Vagina (tissue), 2 donors: ENCODE results near the gene FSTL5. TPM values are rescaled to one million over a fixed set of nuclear protein-coding genes. Genes with fewer than 3 reads are reported as not detected.

ENCODE experiments used
- DNase-seq, 2 donors: peaks; one replicate each; pipeline ENCODE4 v3.0.0-alpha.2; 2017; ENCODE audit errors: extremely low spot score in 2 of 2
- H3K27ac ChIP-seq: fragments of 200-600 bp; sonication (generic); one replicate; pipeline ENCODE4 v1.5.1; 2019
- H3K27me3 ChIP-seq: fragments of 200-600 bp; sonication (generic); one replicate; pipeline ENCODE4 v1.5.1; 2019
- H3K36me3 ChIP-seq, 2 donors: fragments of 200-600 bp; sonication (generic); one replicate each; pipeline ENCODE4 v1.5.1; 2017 to 2019
- H3K4me1 ChIP-seq: fragments of 200-600 bp; sonication (generic); one replicate; pipeline ENCODE4 v1.5.1; 2019
- H3K4me3 ChIP-seq, 2 donors: fragments of 200-600 bp; sonication (generic); 1 replicate in 1 of 2; 2 replicates in 1 of 2; pipeline ENCODE4 v1.5.1; 2016 to 2019
- H3K9me3 ChIP-seq: fragments of 200-600 bp; sonication (generic); one replicate; pipeline ENCODE4 v1.5.1; 2019
- CTCF ChIP-seq, 3 experiments: fragments of 450-650 bp in 2 of 3; fragments of 200-600 bp in 1 of 3; sonication (generic) in 1 of 3; IDR thresholded peaks; one replicate each; pipeline ENCODE4 v1.5.1; 2017 to 2019; ENCODE audit warnings: antibody characterized with exemption in 3 of 3, mild to moderate bottlenecking in 2 of 3, moderate library complexity in 2 of 3
- POLR2A ChIP-seq, 2 donors: fragments of 450-650 bp; IDR thresholded peaks; one replicate each; pipeline ENCODE4 v1.6.1; 2017; ENCODE audit warnings: antibody characterized with exemption in 2 of 2, mild to moderate bottlenecking in 2 of 2, moderate library complexity in 2 of 2
- POLR2AphosphoS5 ChIP-seq, 2 donors: sonication (generic); formaldehyde crosslinking; IDR thresholded peaks; one replicate each; pipeline ENCODE4 v1.9.0; 2017; ENCODE audit warnings: antibody characterized with exemption in 2 of 2, mild to moderate bottlenecking in 2 of 2, low read depth in 1 of 2; ENCODE audit not compliant: insufficient read depth in 1 of 2
- intact Hi-C: fragments of 100-400 bp; cut with DNase I; formaldehyde crosslinking; loops from one replicate; pipeline ENCODE4 v1.15.1; 2023
- total RNA-seq: library from RNA; depleted of rRNA; stranded (reverse); fragments of >200 nt; gene quantifications from one replicate; pipeline ENCODE4 v1.2.3, GENCODE V29; 2016

The FSTL5 gene
- total RNA-seq, 1 donor from 2014 or later, result 0.74 TPM

DNA sequence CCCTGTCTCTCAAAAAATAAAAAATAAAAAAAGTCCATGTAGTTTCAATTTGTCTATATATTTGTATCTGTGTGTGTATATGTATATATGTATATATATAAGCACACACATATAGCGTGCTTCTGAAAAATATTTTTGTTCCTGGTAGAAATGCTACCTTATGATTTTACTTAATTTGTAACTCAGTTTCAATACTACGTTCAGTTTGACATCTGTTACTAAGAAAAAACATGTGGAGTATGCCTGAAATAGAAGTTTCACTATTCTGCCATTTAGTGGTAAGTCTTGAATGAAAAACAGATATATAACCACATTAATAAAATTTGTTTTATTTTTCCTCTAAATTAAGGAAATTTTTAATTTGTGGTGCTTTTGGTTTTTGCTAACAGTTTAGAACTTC is 14.2 kb downstream of the FSTL5 start:
- no peak overlapping the region for H3K27ac ChIP-seq
- intact Hi-C loops, result no loop called here
- H3K36me3 ChIP-seq, result no peaks in the 10 kb centered on the region
- no peaks in the 10 kb centered on the region for H3K4me1 ChIP-seq
- TF ChIP-seq POLR2AphosphoS5 (IDR thresholded peaks at IDR 0.05; ENCODE audit: insufficient read depth in 1 of 2, low read depth in 1 of 2) (no peak), CTCF (IDR thresholded peaks at IDR 0.05) (no peak), POLR2A (IDR thresholded peaks at IDR 0.05) (no peak)
- no peak overlapping the region for H3K4me3 ChIP-seq
- no peaks in the 10 kb centered on the region for H3K27me3 ChIP-seq
- no peak for DNase-seq
- H3K9me3 ChIP-seq, result no peaks in the 10 kb centered on the region

DNA sequence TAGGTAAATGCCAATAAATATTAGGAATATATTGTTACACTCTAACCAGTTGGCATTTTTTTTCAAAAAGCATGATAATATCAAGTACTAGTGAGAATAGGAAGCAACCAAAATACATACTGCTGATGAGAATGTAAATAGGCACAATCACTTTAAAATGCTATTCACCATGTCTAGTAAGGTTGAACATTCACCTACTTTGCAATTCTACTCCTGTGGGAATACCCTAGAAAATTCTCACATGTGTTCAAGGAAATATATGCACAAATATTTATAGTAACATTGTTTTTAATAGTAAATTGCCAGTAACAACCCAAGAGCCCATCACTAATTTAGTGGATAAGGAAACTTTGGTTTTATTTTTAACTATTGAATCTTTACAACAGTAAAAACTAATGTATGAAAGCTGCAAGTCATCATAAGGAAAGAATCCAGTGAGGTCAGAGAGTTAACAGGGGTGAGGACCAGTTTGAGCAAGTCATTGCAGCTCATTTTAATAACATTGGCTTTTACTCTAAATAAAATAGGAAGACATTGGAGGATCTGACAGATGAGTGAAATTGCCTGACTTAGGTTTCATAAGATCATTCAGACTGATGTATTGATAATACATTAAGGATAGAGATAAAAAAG is 23.6 kb downstream of the FSTL5 start:
- Histone ChIP-seq H3K27me3 (no peaks in the 10 kb centered on the region), H3K27ac (no peak overlapping the region), H3K36me3 (no peaks in the 10 kb centered on the region), H3K4me1 (no peaks in the 10 kb centered on the region), H3K9me3 (no peaks in the 10 kb centered on the region), H3K4me3 (no peak overlapping the region)
- no peak for TF ChIP-seq POLR2A (IDR thresholded peaks at IDR 0.05)
- TF ChIP-seq CTCF (IDR thresholded peaks at IDR 0.05), result no peak
- TF ChIP-seq POLR2AphosphoS5 (IDR thresholded peaks at IDR 0.05; ENCODE audit: insufficient read depth in 1 of 2, low read depth in 1 of 2), result no peak
- DNase-seq, result no peak
- intact Hi-C loops, result no loop called here

DNA sequence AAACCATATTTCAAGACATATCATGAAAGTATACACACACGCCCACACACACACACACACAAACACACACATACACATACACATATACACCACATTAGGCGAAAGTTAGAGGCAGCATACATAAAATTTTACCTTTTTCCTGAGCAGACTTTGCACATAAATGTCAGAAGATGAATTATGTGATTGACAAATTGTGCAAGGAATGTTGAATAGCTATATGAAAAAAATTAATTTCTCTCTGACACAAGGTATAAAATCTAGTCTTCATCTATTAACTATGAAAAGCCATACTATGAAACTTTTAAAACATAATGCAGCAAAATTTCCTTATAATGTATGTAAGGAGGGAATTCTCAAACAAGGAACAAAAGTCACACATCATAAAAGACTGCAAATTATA is 24.4 kb downstream of the FSTL5 start:
- TF ChIP-seq POLR2AphosphoS5 (IDR thresholded peaks at IDR 0.05; ENCODE audit: insufficient read depth in 1 of 2, low read depth in 1 of 2) (no peak), POLR2A (IDR thresholded peaks at IDR 0.05) (no peak), CTCF (IDR thresholded peaks at IDR 0.05) (no peak)
- DNase-seq, result no peak
- no peak overlapping the region for H3K4me3 ChIP-seq
- no peaks in the 10 kb centered on the region for H3K9me3 ChIP-seq
- no peaks in the 10 kb centered on the region for H3K36me3 ChIP-seq
- intact Hi-C loops, result no loop called here
- H3K4me1 ChIP-seq, result no peaks in the 10 kb centered on the region
- no peaks in the 10 kb centered on the region for H3K27me3 ChIP-seq
- H3K27ac ChIP-seq, result no peak overlapping the region

GRCh38 chr4:162131256-162131655 is 32.5 kb downstream of the FSTL5 start:
- no peak for DNase-seq
- no peak overlapping the region for H3K4me3 ChIP-seq
- no peaks in the 10 kb centered on the region for H3K27me3 ChIP-seq
- H3K36me3 ChIP-seq, result no peaks in the 10 kb centered on the region
- H3K4me1 ChIP-seq, result no peaks in the 10 kb centered on the region
- TF ChIP-seq POLR2AphosphoS5 (IDR thresholded peaks at IDR 0.05; ENCODE audit: insufficient read depth in 1 of 2, low read depth in 1 of 2) (no peak), CTCF (IDR thresholded peaks at IDR 0.05) (no peak), POLR2A (IDR thresholded peaks at IDR 0.05) (no peak)
- H3K9me3 ChIP-seq, result no peaks in the 10 kb centered on the region
- intact Hi-C loops, result no loop called here
- no peak overlapping the region for H3K27ac ChIP-seq

- Histone ChIP-seq H3K36me3 (no peaks in the 10 kb centered on the region), H3K9me3 (no peaks in the 10 kb centered on the region), H3K4me3 (no peak overlapping the region), H3K27ac (no peak overlapping the region), H3K27me3 (no peaks in the 10 kb centered on the region), H3K4me1 (no peaks in the 10 kb centered on the region)
- intact Hi-C loops, result no loop called here
- no peak for DNase-seq
- TF ChIP-seq POLR2AphosphoS5 (IDR thresholded peaks at IDR 0.05; ENCODE audit: insufficient read depth in 1 of 2, low read depth in 1 of 2) (no peak), CTCF (IDR thresholded peaks at IDR 0.05) (no peak), POLR2A (IDR thresholded peaks at IDR 0.05) (no peak)
Measured at GRCh38 chr4:162126729-162127128, 37.1 kb downstream of the FSTL5 start.
